Measurements from ENCODE around the gene DNER. TPM values are rescaled to one million over a fixed set of nuclear protein-coding genes. Genes with fewer than 3 reads are reported as not detected.

The DNER gene
- total and polyA plus RNA-seq, 2 of the 4 experiments (the other 2 are of a cell fraction) = under 0.01 to 0.14 TPM

DNA sequence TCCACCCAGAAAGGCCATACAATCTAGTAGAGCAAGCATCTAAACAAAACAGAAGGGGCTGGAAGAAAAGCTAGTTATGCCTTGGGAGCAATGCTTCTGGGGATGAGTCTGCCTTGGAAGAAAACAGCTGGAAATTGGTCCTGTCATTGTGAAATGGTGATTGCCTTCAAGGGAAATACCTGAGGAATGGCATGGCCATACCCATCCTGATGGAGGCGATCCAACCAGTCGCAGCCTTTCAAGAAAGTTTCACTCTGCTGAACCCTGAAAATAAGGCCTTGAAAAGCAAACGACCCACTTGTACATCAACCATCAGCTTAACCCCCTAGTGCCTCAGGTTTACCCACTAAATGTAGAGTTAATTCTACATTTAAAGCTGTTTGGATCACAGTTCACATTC is 370.7 kb downstream of the DNER start:
- Histone ChIP-seq H2BK5ac (ENCODE audit: low read depth, low read length, poor library complexity, severe bottlenecking) (no peak overlapping the region), H3K4ac (ENCODE audit: low read depth, low read length) (no peak overlapping the region), H3K9me3 (ENCODE audit: control insufficient read depth, insufficient read depth, low read length) (peaks cover 6% of the 10 kb centered on the region; the same call in 1 of the 2 replicates), H3K4me1 (ENCODE audit: control insufficient read depth, insufficient read depth, low read length) (no peaks in the 10 kb centered on the region), H2BK20ac (ENCODE audit: low read depth, low read length) (no peak overlapping the region), H4K91ac (ENCODE audit: insufficient read depth, low read depth, low read length) (no peak overlapping the region), H3K9me1 (ENCODE audit: insufficient read depth, low read length) (no peaks in the 10 kb centered on the region), H3K18ac (ENCODE audit: low read depth, low read length) (no peak overlapping the region), H2BK120ac (ENCODE audit: low read depth, low read length) (no peak overlapping the region), H4K20me1 (ENCODE audit: insufficient read depth, low read length) (no peaks in the 10 kb centered on the region), H3K9ac (ENCODE audit: low read depth, low read length) (no peak overlapping the region), H2AFZ (replicated peaks; ENCODE audit: low read length, poor library complexity) (no peak overlapping the region), H2BK15ac (ENCODE audit: low read depth, low read length) (no peak overlapping the region), H4K5ac (ENCODE audit: low read depth, low read length) (no peak overlapping the region), H3K27ac (ENCODE audit: insufficient read depth, low read length) (no peak overlapping the region), H3K4me2 (ENCODE audit: low read depth, low read length) (no peak overlapping the region), H3K23ac (ENCODE audit: low read depth, low read length) (no peak overlapping the region), H3K14ac (replicated peaks; ENCODE audit: low read depth, low read length) (no peak overlapping the region), H3K36me3 (ENCODE audit: control insufficient read depth, insufficient read depth, low read length) (no peaks in the 10 kb centered on the region), H2AK9ac (replicated peaks; ENCODE audit: low read depth, low read length, poor library complexity) (no peak overlapping the region), H3K27me3 (ENCODE audit: control insufficient read depth, insufficient read depth, low read length) (no peaks in the 10 kb centered on the region), H3K4me3 (ENCODE audit: insufficient read depth, low read depth, low read length) (no peak overlapping the region), H3K56ac (ENCODE audit: extremely low read depth, insufficient read depth, low read length) (no peak overlapping the region), H3K79me1 (ENCODE audit: low read depth in 1 of 2, low read length in 2 of 2) (no peaks in the 10 kb centered on the region), H4K8ac (ENCODE audit: low read depth in 2 of 2, low read length in 2 of 2) (no peak overlapping the region), H2AK5ac (ENCODE audit: low read depth, low read length) (no peak overlapping the region)
- dilution Hi-C loops (cut with HindIII; ENCODE audit: low sequenced_read_pairs, unreplicated experiment) (no loop called here), intact Hi-C loops (cut with micrococcal nuclease) (no loop called here), in situ Hi-C loops (cut with MboI; ENCODE audit: low sequenced_read_pairs) (no loop called here)
- no peak for DNase-seq
- no TSS peak for BruUV-seq (replicated peaks)
- WGBS, 2 experiments (ENCODE audit: extremely low coverage in 2 of 2, insufficient read length in 1 of 2) = 80% methylated on average over 1 of the region's 3 CpGs; no CpG with 5 or more reads in 1 of the 2 experiments
- no peak for ATAC-seq (ENCODE audit: low read depth)
- TF ChIP-seq NFE2L2 (IDR thresholded peaks at IDR 0.05; ENCODE audit: low read depth, low read length) (no peak), MAFK (IDR thresholded peaks at IDR 0.05; ENCODE audit: low read depth, low read length) (no peak)
- ChIA-PET POLR2A (ENCODE audit: unreplicated experiment) (no interaction called here), CTCF (no interaction called here)

All from IMR-90 (cell line).